Spleen (tissue), 7 donors: ENCODE data around the gene PRKCG.

Experiments used
- POLR2A ChIP-seq, 3 donors: fragments of 450-650 bp; IDR thresholded peaks; one replicate each; pipeline ENCODE4 v1.5.1; 2017; ENCODE audit warnings: antibody characterized with exemption in 3 of 3, mild to moderate bottlenecking in 1 of 3
- POLR2AphosphoS5 ChIP-seq, 3 donors: sonication (generic); formaldehyde crosslinking; IDR thresholded peaks; one replicate each; pipeline ENCODE4 v1.5.1; 2017; ENCODE audit warnings: antibody characterized with exemption in 3 of 3
- TF ChIP-seq, protein P1 (sequence below), 11 experiments: fragments of 200-600 bp in 7 of 11; fragments of 450-650 bp in 4 of 11; sonication (generic) in 4 of 11; IDR thresholded peaks in 8 of 11; conservative IDR thresholded peaks in 3 of 11; 1 replicate in 7 of 11; 2 replicates in 4 of 11; pipeline versions ENCODE4 v1.4.0 to v1.8.0; 2016 to 2021; ENCODE audit warnings: antibody characterized with exemption in 11 of 11, inconsistent platforms in 4 of 11, mild to moderate bottlenecking in 1 of 11
- donor health status: DM: no; HTN: no; CAD: no; lungs with moderate emphysema.
- donor health status: DM: no; HTN: no; CAD: no.
- donor health status: DM: no; HTN: no; CAD: no.

- no peak for TF ChIP-seq POLR2AphosphoS5 (IDR thresholded peaks at IDR 0.05)
- TF ChIP-seq POLR2A (IDR thresholded peaks at IDR 0.05), result no peak
- TF ChIP-seq, protein P1, sequence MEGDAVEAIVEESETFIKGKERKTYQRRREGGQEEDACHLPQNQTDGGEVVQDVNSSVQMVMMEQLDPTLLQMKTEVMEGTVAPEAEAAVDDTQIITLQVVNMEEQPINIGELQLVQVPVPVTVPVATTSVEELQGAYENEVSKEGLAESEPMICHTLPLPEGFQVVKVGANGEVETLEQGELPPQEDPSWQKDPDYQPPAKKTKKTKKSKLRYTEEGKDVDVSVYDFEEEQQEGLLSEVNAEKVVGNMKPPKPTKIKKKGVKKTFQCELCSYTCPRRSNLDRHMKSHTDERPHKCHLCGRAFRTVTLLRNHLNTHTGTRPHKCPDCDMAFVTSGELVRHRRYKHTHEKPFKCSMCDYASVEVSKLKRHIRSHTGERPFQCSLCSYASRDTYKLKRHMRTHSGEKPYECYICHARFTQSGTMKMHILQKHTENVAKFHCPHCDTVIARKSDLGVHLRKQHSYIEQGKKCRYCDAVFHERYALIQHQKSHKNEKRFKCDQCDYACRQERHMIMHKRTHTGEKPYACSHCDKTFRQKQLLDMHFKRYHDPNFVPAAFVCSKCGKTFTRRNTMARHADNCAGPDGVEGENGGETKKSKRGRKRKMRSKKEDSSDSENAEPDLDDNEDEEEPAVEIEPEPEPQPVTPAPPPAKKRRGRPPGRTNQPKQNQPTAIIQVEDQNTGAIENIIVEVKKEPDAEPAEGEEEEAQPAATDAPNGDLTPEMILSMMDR (IDR thresholded peaks at IDR 0.05 in 8 of 11, conservative IDR thresholded peaks at IDR 0.05 in 3 of 11), result no peak
These were observed 18.3 kb downstream of the PRKCG start for GRCh38 chr19:53900191-53900860.
